GM19023 (cell line): ENCODE data around the gene TP53TG5.

Source experiments
- ATAC-seq: cut with Tn5 transposase; IDR thresholded peaks from one replicate; pipeline ENCODE4 v1.9.1; 2021; ENCODE audit warnings: mild to moderate bottlenecking, moderate library complexity; ENCODE audit not compliant: unreplicated experiment

Gene TP53TG5

GRCh38 chr20:45405571-45406259 is 27.6 kb upstream of the TP53TG5 start:
- no peak for ATAC-seq

GRCh38 chr20:45404438-45404837 is 26.3 kb upstream of the TP53TG5 start:
- no peak for ATAC-seq

- ATAC-seq: no peak
Observed at GRCh38 chr20:45402946-45403345, 24.8 kb upstream of the TP53TG5 start.

GRCh38 chr20:45400346-45401031 is 22.4 kb upstream of the TP53TG5 start:
- no peak for ATAC-seq

GRCh38 chr20:45399018-45399417 is 20.9 kb upstream of the TP53TG5 start:
- ATAC-seq: no peak

GRCh38 chr20:45395114-45395415 is 16.9 kb upstream of the TP53TG5 start:
- no peak for ATAC-seq

- ATAC-seq: no peak
Observed at GRCh38 chr20:45394221-45395113, 16.3 kb upstream of the TP53TG5 start.

DNA sequence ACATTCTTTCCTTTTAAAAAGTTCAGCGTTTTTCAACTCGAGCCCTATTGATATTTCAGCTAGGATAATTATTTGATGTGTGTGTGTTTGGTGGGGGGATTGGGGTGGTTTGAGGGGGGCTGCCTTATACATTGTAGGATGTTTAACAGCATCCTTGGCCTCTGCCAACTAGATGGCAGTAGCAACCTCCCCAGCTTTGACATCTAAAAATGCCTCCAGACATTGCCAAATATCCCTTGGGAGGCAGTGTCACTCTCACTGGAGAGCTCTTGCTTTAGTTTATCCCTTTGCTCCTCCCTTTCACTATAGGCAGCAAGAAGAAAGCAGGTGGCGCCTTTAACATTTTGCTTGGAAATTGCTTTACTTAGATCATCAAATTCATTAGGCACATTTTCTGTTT is 14.6 kb upstream of the TP53TG5 start:
- ATAC-seq: no peak

DNA sequence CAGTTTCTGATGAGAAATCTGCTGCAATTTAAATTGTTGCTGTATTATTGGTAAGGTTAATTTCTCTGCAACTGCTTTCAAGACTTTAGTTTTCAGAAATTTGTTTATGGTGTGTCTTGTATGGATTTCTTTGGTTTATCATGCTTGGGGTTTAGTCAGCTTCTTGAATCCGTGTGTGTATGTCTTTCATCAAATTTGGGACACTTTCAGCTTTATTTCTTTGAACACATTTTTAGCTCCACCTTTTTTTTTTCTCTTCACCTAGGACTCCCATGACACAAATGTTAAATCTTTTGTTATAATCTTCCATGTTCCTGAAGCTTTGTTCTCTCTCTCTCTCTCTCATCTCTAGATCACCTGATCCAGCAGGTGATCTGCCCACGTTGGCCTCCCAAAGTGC is 13.4 kb upstream of the TP53TG5 start:
- ATAC-seq: no peak

DNA sequence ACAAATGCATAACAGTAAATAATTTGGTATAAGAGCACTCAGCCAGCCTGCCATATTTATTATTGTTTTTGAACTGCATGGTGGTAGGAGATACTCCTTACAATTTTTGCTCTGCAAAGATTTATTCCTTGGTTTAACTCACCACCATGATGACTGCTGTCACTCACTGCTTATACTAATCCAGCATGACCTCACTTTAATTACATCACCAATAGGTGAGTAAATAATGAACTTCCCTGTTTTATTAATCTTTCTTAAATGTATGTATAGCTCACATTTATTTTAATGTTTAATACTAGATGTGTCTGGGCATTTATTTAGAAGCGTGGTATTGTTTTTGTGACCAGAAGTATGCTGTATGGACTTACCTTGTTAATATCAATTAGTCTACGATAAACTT is 12.8 kb upstream of the TP53TG5 start:
- ATAC-seq: no peak

DNA sequence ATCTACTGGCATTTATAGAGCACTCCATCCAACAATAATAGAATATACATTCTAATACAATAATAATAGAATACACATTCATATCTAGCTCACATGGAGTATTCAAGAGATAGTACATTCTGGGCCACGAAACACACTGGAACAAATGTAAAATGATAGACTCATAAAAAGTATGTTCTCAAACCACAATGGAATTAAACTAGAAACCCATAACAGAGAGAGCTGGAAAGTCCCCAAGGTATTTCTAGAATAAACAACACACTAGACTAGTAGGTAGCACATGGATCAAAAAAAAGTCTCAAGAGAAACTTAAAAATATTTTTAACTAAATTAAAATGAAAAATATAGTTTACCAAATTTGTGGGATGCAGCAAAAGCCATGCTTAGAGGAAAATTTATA is 9.1 kb upstream of the TP53TG5 start:
- ATAC-seq: no peak

DNA sequence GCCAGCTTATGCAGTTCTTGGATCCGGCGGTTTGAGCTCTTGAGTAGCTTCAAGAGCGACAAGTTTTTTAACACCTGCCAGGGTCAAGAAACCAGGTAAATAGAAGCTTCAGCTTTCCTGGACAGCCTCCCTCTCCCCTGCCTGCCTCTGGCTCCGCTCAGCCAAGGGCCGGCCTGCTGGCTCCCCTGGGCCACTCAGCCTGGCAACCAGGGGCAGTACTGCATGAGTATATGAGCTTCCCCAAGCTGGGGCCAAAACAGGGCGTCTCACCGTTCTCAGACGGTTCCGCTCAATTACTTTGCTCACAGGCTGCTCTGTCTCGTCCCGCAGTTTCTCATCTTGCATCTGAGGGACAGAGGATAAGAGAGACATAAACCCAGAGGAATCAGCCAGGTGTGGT is 856 bp downstream of the TP53TG5 start:
- ATAC-seq: no peak

DNA sequence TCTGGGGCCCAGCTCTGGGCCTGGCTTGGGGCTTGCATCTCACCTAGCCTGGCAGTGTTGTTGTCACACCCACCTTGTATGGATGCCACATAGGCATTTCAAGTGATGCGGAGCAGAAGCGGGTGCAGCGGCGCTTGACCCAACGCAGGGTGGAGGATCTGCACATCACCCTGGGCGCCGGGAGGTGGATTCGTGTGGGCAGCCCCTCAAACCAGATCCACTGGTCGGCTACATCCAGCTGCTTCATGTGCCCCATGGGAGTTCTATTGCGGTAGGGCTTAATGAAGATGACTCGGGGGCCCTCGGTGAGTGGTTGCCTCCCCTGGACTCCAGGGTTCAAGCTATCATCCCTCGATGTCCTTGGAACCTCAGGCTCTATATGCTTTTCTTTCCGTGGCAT is 3.2 kb downstream of the TP53TG5 start:
- no peak for ATAC-seq

- no peak for ATAC-seq
Observed at GRCh38 chr20:45374101-45374467, 4.0 kb downstream of the TP53TG5 start.

- peak; percentile 78 for ATAC-seq
Observed at GRCh38 chr20:45373353-45374100, 4.6 kb downstream of the TP53TG5 start.

DNA sequence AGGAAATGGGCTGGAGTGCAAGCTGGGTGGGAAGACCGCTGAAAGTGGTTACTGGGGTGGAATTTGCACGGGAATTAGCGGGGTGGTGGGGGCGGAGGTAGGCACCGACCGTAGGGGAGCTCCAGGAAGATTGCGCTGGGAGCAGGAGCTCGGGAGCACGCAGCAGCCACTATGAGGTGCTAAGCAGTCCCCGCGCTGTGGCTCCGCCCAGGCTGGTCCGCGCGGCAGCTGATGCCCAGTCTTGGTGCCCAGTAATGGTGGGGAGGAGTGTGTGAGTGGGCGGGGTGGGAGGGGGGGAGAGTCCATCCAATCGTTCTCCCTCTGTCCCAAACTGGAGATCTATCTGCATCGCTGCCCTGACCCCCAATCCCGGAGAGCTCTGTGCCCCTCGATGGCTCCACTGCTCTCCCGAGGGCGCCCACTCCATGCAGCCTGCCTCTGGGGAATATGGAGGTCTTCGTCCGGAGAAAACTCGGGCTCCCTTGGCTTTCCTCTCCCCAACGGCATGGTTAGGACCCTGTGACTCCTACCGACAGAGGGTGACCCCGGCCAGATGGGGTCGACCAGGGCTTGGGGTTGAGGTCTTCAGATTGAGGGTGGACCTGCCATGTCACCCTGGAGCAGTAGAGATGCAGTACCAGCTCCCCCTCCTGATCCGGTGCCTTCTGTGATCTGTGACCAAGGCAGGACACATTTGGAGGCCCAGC is 5.3 kb downstream of the TP53TG5 start:
- ATAC-seq: no peak

GRCh38 chr20:45372241-45372640 is 5.9 kb downstream of the TP53TG5 start:
- no peak for ATAC-seq

DNA sequence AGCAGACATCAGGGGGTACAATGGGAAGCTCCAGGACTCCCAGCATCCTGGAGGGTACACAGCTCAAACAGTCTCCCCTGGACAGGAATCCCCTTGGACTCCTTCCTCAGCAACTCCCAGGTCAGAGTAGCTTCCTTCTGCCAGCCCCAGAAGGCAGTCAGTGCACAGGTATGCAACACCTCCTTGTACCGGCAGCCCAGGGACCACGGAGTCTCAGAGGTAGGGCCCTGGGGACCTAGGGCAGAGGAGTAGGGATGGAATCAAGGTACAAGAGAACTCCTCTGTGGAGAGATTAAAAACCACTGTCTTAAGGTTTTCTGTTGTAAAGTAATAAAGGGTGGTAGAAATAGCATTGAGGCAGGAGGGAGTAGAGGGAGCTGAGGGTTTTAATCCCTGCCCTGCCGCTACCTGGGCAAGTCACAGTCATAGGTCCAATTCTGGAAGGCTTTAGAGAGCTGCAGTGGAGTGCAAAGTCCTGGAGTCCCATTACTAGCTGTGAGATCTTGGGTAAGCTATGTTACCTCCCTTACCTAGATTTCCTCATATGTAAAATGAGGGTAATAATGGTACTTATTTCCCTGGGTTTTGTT is 7.5 kb downstream of the TP53TG5 start:
- no peak for ATAC-seq

GRCh38 chr20:45368221-45368980 is 9.7 kb downstream of the TP53TG5 start:
- peak; percentile 73 for ATAC-seq

DNA sequence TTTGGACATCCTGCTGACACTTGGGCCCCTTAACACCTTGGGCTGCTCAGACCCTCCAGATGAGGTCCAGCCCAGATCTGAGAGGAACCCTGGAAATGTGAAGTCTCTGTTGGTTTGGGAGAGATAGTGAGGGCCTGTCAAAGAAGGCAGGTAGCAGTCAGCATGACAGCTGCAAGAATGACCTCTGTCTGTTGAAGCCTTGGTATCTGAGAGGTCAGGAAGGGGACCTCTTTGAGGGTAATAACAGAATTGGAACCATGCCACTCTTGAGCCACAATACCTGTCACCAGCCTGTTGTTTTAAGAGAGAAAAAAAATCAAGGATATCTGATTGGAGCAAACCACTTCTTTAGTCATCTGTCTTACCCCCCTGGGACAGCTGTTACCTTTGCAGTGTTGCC is 11.0 kb downstream of the TP53TG5 start:
- ATAC-seq: no peak
